K562 (cell line): ENCODE results near the gene S100A2. TPM values are rescaled to one million over a fixed set of nuclear protein-coding genes. Genes with fewer than 3 reads are reported as not detected.

Experiments
- CXXC5 ChIP-seq: fragments of 250-450 bp; sonication (Bioruptor Pico); IDR thresholded peaks from 2 replicates; pipeline ENCODE4 v1.8.0; 2022; ENCODE audit warnings: inconsistent platforms, mild to moderate bottlenecking, moderate library complexity
- GATAD2B ChIP-seq: fragments of 450-650 bp; IDR thresholded peaks from 2 replicates; pipeline ENCODE4 v1.6.1; 2017; ENCODE audit warnings: mild to moderate bottlenecking, borderline replicate concordance
- HNRNPLL ChIP-seq: fragments of 200-400 bp; formaldehyde crosslinking; IDR thresholded peaks from 2 replicates; pipeline ENCODE4 v1.6.1; 2017; ENCODE audit warnings: low read length, low read depth, mild to moderate bottlenecking; ENCODE audit not compliant: poor library complexity, severe bottlenecking
- KLF16 ChIP-seq: IDR thresholded peaks from 2 replicates; pipeline ENCODE4 v1.6.1; 2016; ENCODE audit warnings: antibody characterized with exemption
- SAFB2 ChIP-seq: fragments of 200-400 bp; formaldehyde crosslinking; IDR thresholded peaks from 2 replicates; pipeline ENCODE4 v1.6.1; 2018; ENCODE audit warnings: borderline replicate concordance, low read length, low read depth, moderate library complexity; ENCODE audit not compliant: severe bottlenecking
- SMARCA4 ChIP-seq: fragments of 450-650 bp; IDR thresholded peaks from 2 replicates; pipeline ENCODE4 v1.6.1; 2016
- TCFL5 ChIP-seq: fragments of 250-450 bp; sonication (Bioruptor Pico); conservative IDR thresholded peaks from 2 replicates; pipeline ENCODE4 v1.6.1; 2021; ENCODE audit warnings: mild to moderate bottlenecking, moderate library complexity, matching md5 sums
- ZEB2 ChIP-seq: fragments of 450-650 bp; IDR thresholded peaks from 2 replicates; pipeline ENCODE4 v1.6.1; 2016
- ZFP91 ChIP-seq: sonication (generic); formaldehyde crosslinking; IDR thresholded peaks from 2 replicates; pipeline ENCODE4 v1.8.0; 2022; ENCODE audit warnings: mild to moderate bottlenecking, missing genetic modification reagents
- ZNF449 ChIP-seq: fragments of 250-450 bp; sonication (Bioruptor Pico); IDR thresholded peaks from 2 replicates; pipeline ENCODE4 v1.8.0; 2022; ENCODE audit warnings: moderate library complexity, mild to moderate bottlenecking, inconsistent platforms
- ZNF57 ChIP-seq: fragments of 450-650 bp; formaldehyde crosslinking; IDR thresholded peaks from 2 replicates; pipeline ENCODE4 v1.4.0; 2020; ENCODE audit warnings: mild to moderate bottlenecking, moderate library complexity
- polyA plus RNA-seq, 8 experiments: library from polyadenylated mRNA; depleted of rRNA in 4 of 8; stranded (reverse) in 5 of 8; unstranded in 3 of 8; fragments of >200 nt; fragmentation: Nextera tagmentation in 2 of 8; fragmentation: Illumina TruSeq in 1 of 8; extraction: Ambion mirVana in 2 of 8; extraction: Trizol in 1 of 8; gene quantifications; 2 replicates each; pipeline versions ENCODE4 v1.2.1 to v1.2.3, GENCODE V29; 2011 to 2014; ENCODE audit warnings: inconsistent platforms in 1 of 8, missing spikeins in 1 of 8
- total RNA-seq, 7 experiments: library from RNA; depleted of rRNA in 6 of 7; stranded (reverse); fragments of >200 nt in 6 of 7; fragmentation: Illumina TruSeq in 2 of 7; extraction: Trizol in 2 of 7; gene quantifications; 2 replicates each; pipeline versions ENCODE4 v1.2.1 to v1.2.3, GENCODE V29; 2011 to 2021; ENCODE audit warnings: low replicate concordance in 1 of 7
- TF ChIP-seq, protein P1 (sequence below): sonication (generic); formaldehyde crosslinking; IDR thresholded peaks from 2 replicates; pipeline ENCODE4 v1.8.1; 2023; ENCODE audit warnings: mild to moderate bottlenecking, missing genetic modification reagents
- TF ChIP-seq, protein P2 (sequence below): fragments of 250-450 bp; sonication (Bioruptor Pico); IDR thresholded peaks from 2 replicates; pipeline ENCODE4 v1.8.0; 2021; ENCODE audit warnings: moderate library complexity, mild to moderate bottlenecking, inconsistent platforms
- TF ChIP-seq, protein P3 (sequence below): fragments of 150-350 bp; conservative IDR thresholded peaks from 2 replicates; pipeline ENCODE4 v1.6.1; 2014; ENCODE audit warnings: low read length
- TF ChIP-seq, protein P4 (sequence below): fragments of 250-450 bp; sonication (Bioruptor Pico); IDR thresholded peaks from 2 replicates; pipeline ENCODE4 v1.8.0; 2022; ENCODE audit warnings: moderate library complexity, mild to moderate bottlenecking, inconsistent platforms

Gene S100A2
- total and polyA plus RNA-seq, 9 of the 15 experiments (the other 6 are each of a cell fraction or from before 2014, with no cell fraction given): 0.28 to 0.65 (median 0.44) TPM; not detected in 4

DNA sequence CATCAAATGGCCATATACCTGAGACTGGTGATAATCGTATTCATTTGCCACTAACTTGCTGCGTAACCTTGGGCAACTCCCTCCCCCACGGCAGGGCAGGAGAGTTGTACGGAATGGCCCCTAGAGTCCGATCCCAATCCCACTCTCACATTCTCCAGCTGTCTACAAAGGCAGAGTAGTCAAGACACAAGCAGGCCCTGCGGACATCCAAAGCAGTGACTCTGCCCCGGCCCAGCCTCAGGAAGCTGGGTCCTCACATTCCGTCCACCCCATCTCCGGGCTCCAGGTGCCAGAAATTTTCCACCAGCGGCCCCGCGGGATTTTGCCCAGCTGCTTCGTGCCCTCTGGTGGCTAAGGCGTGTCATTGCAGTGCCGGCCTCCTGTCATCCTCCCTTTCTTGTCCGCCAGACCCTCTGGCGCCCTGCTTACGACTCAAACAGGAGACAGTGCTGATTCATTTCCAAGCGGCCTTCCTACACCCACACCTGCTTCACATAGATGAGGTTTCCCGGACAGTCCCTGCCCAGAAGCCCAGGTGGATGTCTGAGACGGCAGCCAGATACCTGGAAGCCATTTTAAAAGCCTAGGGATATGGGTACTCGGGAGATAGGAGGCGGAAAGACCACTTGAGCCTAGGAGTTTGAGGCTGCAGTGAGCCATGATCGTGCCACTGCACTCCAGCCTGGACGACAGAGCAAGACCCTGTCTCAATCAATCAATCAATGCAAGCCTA, 2.9 kb upstream of the S100A2 start (continued):
- TF ChIP-seq, protein P1, sequence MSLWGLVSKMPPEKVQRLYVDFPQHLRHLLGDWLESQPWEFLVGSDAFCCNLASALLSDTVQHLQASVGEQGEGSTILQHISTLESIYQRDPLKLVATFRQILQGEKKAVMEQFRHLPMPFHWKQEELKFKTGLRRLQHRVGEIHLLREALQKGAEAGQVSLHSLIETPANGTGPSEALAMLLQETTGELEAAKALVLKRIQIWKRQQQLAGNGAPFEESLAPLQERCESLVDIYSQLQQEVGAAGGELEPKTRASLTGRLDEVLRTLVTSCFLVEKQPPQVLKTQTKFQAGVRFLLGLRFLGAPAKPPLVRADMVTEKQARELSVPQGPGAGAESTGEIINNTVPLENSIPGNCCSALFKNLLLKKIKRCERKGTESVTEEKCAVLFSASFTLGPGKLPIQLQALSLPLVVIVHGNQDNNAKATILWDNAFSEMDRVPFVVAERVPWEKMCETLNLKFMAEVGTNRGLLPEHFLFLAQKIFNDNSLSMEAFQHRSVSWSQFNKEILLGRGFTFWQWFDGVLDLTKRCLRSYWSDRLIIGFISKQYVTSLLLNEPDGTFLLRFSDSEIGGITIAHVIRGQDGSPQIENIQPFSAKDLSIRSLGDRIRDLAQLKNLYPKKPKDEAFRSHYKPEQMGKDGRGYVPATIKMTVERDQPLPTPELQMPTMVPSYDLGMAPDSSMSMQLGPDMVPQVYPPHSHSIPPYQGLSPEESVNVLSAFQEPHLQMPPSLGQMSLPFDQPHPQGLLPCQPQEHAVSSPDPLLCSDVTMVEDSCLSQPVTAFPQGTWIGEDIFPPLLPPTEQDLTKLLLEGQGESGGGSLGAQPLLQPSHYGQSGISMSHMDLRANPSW: peak; percentile 62; the same call in 1 of the 2 replicates
- TF ChIP-seq, protein P2, sequence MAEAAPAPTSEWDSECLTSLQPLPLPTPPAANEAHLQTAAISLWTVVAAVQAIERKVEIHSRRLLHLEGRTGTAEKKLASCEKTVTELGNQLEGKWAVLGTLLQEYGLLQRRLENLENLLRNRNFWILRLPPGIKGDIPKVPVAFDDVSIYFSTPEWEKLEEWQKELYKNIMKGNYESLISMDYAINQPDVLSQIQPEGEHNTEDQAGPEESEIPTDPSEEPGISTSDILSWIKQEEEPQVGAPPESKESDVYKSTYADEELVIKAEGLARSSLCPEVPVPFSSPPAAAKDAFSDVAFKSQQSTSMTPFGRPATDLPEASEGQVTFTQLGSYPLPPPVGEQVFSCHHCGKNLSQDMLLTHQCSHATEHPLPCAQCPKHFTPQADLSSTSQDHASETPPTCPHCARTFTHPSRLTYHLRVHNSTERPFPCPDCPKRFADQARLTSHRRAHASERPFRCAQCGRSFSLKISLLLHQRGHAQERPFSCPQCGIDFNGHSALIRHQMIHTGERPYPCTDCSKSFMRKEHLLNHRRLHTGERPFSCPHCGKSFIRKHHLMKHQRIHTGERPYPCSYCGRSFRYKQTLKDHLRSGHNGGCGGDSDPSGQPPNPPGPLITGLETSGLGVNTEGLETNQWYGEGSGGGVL (CRISPR knock-in tag): no peak
- no peak for TF ChIP-seq ZNF57 (CRISPR knock-in tag)
- no peak for TF ChIP-seq TCFL5 (CRISPR knock-in tag)
- TF ChIP-seq GATAD2B: no peak
- peak; percentile 46 for TF ChIP-seq CXXC5 (CRISPR knock-in tag)
- no peak for TF ChIP-seq ZNF449 (CRISPR knock-in tag)
- TF ChIP-seq ZFP91 (CRISPR knock-in tag): no peak
- TF ChIP-seq, protein P3, sequence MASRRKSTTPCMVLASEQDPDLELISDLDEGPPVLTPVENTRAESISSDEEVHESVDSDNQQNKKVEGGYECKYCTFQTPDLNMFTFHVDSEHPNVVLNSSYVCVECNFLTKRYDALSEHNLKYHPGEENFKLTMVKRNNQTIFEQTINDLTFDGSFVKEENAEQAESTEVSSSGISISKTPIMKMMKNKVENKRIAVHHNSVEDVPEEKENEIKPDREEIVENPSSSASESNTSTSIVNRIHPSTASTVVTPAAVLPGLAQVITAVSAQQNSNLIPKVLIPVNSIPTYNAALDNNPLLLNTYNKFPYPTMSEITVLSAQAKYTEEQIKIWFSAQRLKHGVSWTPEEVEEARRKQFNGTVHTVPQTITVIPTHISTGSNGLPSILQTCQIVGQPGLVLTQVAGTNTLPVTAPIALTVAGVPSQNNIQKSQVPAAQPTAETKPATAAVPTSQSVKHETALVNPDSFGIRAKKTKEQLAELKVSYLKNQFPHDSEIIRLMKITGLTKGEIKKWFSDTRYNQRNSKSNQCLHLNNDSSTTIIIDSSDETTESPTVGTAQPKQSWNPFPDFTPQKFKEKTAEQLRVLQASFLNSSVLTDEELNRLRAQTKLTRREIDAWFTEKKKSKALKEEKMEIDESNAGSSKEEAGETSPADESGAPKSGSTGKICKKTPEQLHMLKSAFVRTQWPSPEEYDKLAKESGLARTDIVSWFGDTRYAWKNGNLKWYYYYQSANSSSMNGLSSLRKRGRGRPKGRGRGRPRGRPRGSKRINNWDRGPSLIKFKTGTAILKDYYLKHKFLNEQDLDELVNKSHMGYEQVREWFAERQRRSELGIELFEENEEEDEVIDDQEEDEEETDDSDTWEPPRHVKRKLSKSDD: 0 out of 2 replicates have a peak, but pooled peaks have one; percentile 41
- TF ChIP-seq, protein P4, sequence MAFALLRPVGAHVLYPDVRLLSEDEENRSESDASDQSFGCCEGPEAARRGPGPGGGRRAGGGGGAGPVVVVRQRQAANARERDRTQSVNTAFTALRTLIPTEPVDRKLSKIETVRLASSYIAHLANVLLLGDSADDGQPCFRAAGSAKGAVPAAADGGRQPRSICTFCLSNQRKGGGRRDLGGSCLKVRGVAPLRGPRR (CRISPR knock-in tag): no peak
- TF ChIP-seq HNRNPLL: no peak
- peak; percentile 67; the same call in 1 of the 2 replicates for TF ChIP-seq ZEB2
- no peak for TF ChIP-seq SAFB2
- 0 out of 2 replicates have a peak, but pooled peaks have one; percentile 16 for TF ChIP-seq SMARCA4
- TF ChIP-seq KLF16: peak; percentile 60; the same call in 1 of the 2 replicates
